Endothelial cell of umbilical vein (primary cell): ENCODE results near the gene NKD1. TPM values are rescaled to one million over a fixed set of nuclear protein-coding genes. Genes with fewer than 3 reads are reported as not detected.

Experiments
- BruUV-seq: library from RNA; stranded (reverse); fragments of 400-500 nt; replicated peaks from 2 replicates; lab custom pipeline; 2021; lab: Mats Ljungman, UMichigan
- CTCF ChIA-PET: fragments of 300-600, 350-600 bp; sonication (Branson Sonifier 250); formaldehyde crosslinking; loops from one replicate; lab custom pipeline; 2021; ENCODE audit warnings: antibody characterized with exemption, inconsistent platforms; lab: Charles Lee
- POLR2A ChIA-PET: fragments of 300-600, 350-600 bp; sonication (Branson Sonifier 250); formaldehyde crosslinking; loops from one replicate; lab custom pipeline; 2021; ENCODE audit warnings: antibody characterized with exemption, inconsistent platforms; lab: Charles Lee
- DNase-seq: peaks from one replicate; pipeline ENCODE4 v3.0.0-alpha.2; 2011; ENCODE audit warnings: low read depth, low spot score
- FAIRE-seq: peaks from 2 replicates; lab custom pipeline; 2011; peaks lifted over from hg19 to GRCh38; lab: Jason Lieb, UNC
- H2AFZ ChIP-seq: 2 replicates; pipeline ENCODE4 v1.6.0; 2012; ENCODE audit warnings: low read depth, low read length, control low read depth, inconsistent platforms
- H3K27ac ChIP-seq: 2 replicates; pipeline ENCODE4 v1.5.1; 2011; ENCODE audit warnings: low read depth, mild to moderate bottlenecking, control low read depth, low read length, moderate library complexity; ENCODE audit not compliant: insufficient read depth
- H3K27me3 ChIP-seq, 2 experiments: 2 replicates each; pipeline versions ENCODE4 v1.6.0 to v1.6.1; 2011; ENCODE audit warnings: low read length in 2 of 2, mixed read lengths in 1 of 2; ENCODE audit not compliant: control insufficient read depth in 2 of 2, insufficient read depth in 2 of 2
- H3K36me3 ChIP-seq, 2 experiments: 2 replicates in 1 of 2; 3 replicates in 1 of 2; pipeline ENCODE4 v1.5.1; 2011; ENCODE audit warnings: low read length in 2 of 2, mild to moderate bottlenecking in 1 of 2, moderate library complexity in 1 of 2; ENCODE audit not compliant: control insufficient read depth in 2 of 2, insufficient read depth in 2 of 2; ENCODE audit errors: extremely low read depth in 1 of 2
- H3K4me1 ChIP-seq: 3 replicates; pipeline ENCODE4 v1.5.1; 2011; ENCODE audit warnings: mild to moderate bottlenecking, low read length; ENCODE audit not compliant: control insufficient read depth, insufficient read depth; ENCODE audit errors: extremely low read depth
- H3K4me2 ChIP-seq: 2 replicates; pipeline ENCODE4 v1.6.1; 2011; ENCODE audit warnings: low read length, control low read depth, mixed read lengths; ENCODE audit not compliant: insufficient read depth
- H3K4me3 ChIP-seq, 3 experiments: fragments of 200-600 bp in 1 of 3; sonication (generic), shearing (Covaris generic) in 1 of 3; replicated peaks in 1 of 3; 2 replicates each; pipeline ENCODE4 v1.5.1; 2011 to 2016; ENCODE audit warnings: control low read depth in 3 of 3, low read length in 3 of 3, mild to moderate bottlenecking in 2 of 3, inconsistent platforms in 1 of 3, low read depth in 1 of 3, moderate library complexity in 1 of 3; ENCODE audit not compliant: insufficient read depth in 1 of 3
- H3K79me2 ChIP-seq: 2 replicates; pipeline ENCODE4 v1.6.0; 2012; ENCODE audit warnings: low read length, inconsistent platforms; ENCODE audit not compliant: control insufficient read depth, insufficient read depth
- H3K9ac ChIP-seq: replicated peaks from 2 replicates; pipeline ENCODE3; 2011; ENCODE audit warnings: low read length, control low read depth; ENCODE audit not compliant: insufficient read depth; ENCODE audit errors: extremely low read depth
- H3K9me1 ChIP-seq: replicated peaks from 3 replicates; pipeline ENCODE4 v1.6.0; 2011; ENCODE audit warnings: mild to moderate bottlenecking, low read length; ENCODE audit not compliant: control insufficient read depth, insufficient read depth; ENCODE audit errors: extremely low read depth
- H3K9me3 ChIP-seq: replicated peaks from 2 replicates; pipeline ENCODE4 v1.5.1; 2012; ENCODE audit warnings: low read length, inconsistent platforms; ENCODE audit not compliant: control insufficient read depth, insufficient read depth
- H4K20me1 ChIP-seq: replicated peaks from 2 replicates; pipeline ENCODE3; 2011; ENCODE audit warnings: mild to moderate bottlenecking, low read length; ENCODE audit not compliant: control insufficient read depth, insufficient read depth; ENCODE audit errors: extremely low read depth
- EZH2 ChIP-seq: IDR thresholded peaks from 2 replicates; pipeline ENCODE4 v1.6.1; 2012; ENCODE audit warnings: borderline replicate concordance, low read depth, mild to moderate bottlenecking, moderate library complexity, low read length, inconsistent platforms; ENCODE audit not compliant: severe bottlenecking
- FOS ChIP-seq: IDR thresholded peaks from 2 replicates; pipeline ENCODE4 v1.6.1; 2011; ENCODE audit warnings: mild to moderate bottlenecking, low read length, moderate library complexity, borderline replicate concordance; ENCODE audit not compliant: insufficient read depth
- GATA2 ChIP-seq: IDR thresholded peaks from 2 replicates; pipeline ENCODE4 v1.7.0; 2011; ENCODE audit warnings: low read depth, mild to moderate bottlenecking, moderate library complexity, mixed read lengths, low read length; ENCODE audit not compliant: insufficient read length, insufficient read depth
- JUN ChIP-seq: IDR thresholded peaks from 2 replicates; pipeline ENCODE4 v1.6.1; 2011; ENCODE audit warnings: borderline replicate concordance, low read depth; ENCODE audit not compliant: insufficient read length, insufficient read depth
- MYC ChIP-seq: IDR thresholded peaks from one replicate; pipeline ENCODE4 v1.6.1; 2011; ENCODE audit warnings: mild to moderate bottlenecking, low read depth, low read length
- POLR2A ChIP-seq: IDR thresholded peaks from 2 replicates; pipeline ENCODE4 v1.6.1; 2012; ENCODE audit warnings: low read depth, mild to moderate bottlenecking, control low read depth, low read length
- POLR2AphosphoS5 ChIP-seq: IDR thresholded peaks from 2 replicates; pipeline ENCODE4 v1.6.1; 2012; ENCODE audit warnings: low read depth, mild to moderate bottlenecking, control low read depth, low read length, moderate library complexity; ENCODE audit not compliant: insufficient read depth
- dilution Hi-C: fragments of 300-500 bp; cut with MboI; formaldehyde crosslinking; loops from one replicate; pipeline ENCODE4 v1.15.0; 2019; ENCODE audit warnings: low sequenced_read_pairs; ENCODE audit not compliant: extremely low pct_ligation_motif_present
- intact Hi-C: fragments of 100-400 bp; cut with micrococcal nuclease; formaldehyde crosslinking; loops from one replicate; pipeline ENCODE4 v1.10.0; 2022
- polyA plus RNA-seq, 4 experiments: library from polyadenylated mRNA; depleted of rRNA in 3 of 4; stranded (reverse) in 3 of 4; unstranded in 1 of 4; fragments of >200 nt; gene quantifications; 2 replicates each; pipeline versions ENCODE4 v1.2.1 to v1.2.3, GENCODE V29; 2011 to 2012; ENCODE audit warnings: missing spikeins in 1 of 4
- total RNA-seq: library from RNA; stranded (reverse); gene quantifications from 2 replicates; pipeline ENCODE4 v1.2.3, GENCODE V29; 2021
- TF ChIP-seq, protein P1 (sequence below), 2 donors: IDR thresholded peaks; 1 replicate in 1 of 2; 2 replicates in 1 of 2; pipeline ENCODE4 v1.5.1; 2011; ENCODE audit warnings: low read length in 2 of 2, mild to moderate bottlenecking in 2 of 2, moderate library complexity in 2 of 2, control low read depth in 1 of 2, inconsistent platforms in 1 of 2, low read depth in 1 of 2; ENCODE audit not compliant: insufficient read depth in 1 of 2; ENCODE audit errors: extremely low read depth in 1 of 2
- TF ChIP-seq, protein P2 (sequence below): IDR thresholded peaks from 2 replicates; pipeline ENCODE4 v1.6.1; 2011; ENCODE audit not compliant: insufficient read depth, insufficient read length

NKD1 gene
- total and polyA plus RNA-seq, 2 donors (not counting 3 experiments of a cell fraction or from before 2014, with no cell fraction given): not detected

DNA sequence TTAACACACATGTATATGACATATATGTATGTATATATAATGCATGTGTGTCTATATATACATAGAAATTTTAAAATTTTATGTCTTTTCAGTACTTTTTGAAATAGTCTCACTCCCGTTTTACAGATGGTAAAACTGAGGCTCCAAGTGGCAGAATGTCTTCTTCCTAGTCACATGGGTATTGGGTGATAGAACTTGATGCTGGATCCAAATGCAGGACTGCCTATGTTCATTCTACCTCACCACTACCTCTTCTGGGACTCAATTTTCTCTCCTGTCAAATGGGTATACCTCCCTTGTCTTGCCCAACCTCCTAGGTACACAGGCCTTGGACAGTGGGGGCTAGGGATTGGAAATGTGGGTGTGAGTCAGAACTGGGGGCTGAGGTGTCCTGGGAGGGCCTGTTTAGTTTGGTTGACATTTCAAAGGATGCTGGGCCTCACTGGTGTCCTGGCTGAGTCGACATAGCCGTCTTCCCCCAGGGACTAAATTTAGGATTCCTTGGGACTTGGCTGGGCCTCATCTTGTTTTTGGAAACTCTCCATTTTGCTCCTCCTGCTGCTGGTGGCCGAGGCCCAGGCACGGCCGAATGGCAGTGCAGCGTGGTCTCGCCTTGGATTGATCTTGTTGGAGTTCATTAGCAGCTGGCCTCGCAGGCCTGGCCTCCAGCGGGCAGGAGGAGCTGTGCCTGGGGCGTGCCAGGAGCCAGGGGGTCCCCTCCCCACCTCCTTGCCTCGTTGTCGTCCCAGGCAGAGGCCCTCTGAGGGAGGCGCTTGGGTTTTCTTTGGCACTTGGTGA is 25.9 kb downstream of the NKD1 start:
- Histone ChIP-seq H3K9me1 (no peaks in the 10 kb centered on the region), H3K4me3 (no peak overlapping the region), H4K20me1 (no peaks in the 10 kb centered on the region), H3K9me3 (no peaks in the 10 kb centered on the region), H3K27ac (no peak overlapping the region), H3K9ac (no peak overlapping the region), H3K36me3 (no peaks in the 10 kb centered on the region), H3K4me2 (no peak overlapping the region), H2AFZ (no peak overlapping the region), H3K79me2 (no peaks in the 10 kb centered on the region), H3K4me1 (no peaks in the 10 kb centered on the region), H3K27me3 (no peaks in the 10 kb centered on the region)
- TF ChIP-seq JUN (no peak), MYC (no peak), EZH2 (no peak), POLR2A (no peak), FOS (no peak), GATA2 (no peak), POLR2AphosphoS5 (no peak)
- TF ChIP-seq, protein P1, sequence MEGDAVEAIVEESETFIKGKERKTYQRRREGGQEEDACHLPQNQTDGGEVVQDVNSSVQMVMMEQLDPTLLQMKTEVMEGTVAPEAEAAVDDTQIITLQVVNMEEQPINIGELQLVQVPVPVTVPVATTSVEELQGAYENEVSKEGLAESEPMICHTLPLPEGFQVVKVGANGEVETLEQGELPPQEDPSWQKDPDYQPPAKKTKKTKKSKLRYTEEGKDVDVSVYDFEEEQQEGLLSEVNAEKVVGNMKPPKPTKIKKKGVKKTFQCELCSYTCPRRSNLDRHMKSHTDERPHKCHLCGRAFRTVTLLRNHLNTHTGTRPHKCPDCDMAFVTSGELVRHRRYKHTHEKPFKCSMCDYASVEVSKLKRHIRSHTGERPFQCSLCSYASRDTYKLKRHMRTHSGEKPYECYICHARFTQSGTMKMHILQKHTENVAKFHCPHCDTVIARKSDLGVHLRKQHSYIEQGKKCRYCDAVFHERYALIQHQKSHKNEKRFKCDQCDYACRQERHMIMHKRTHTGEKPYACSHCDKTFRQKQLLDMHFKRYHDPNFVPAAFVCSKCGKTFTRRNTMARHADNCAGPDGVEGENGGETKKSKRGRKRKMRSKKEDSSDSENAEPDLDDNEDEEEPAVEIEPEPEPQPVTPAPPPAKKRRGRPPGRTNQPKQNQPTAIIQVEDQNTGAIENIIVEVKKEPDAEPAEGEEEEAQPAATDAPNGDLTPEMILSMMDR (IDR thresholded peaks at IDR 0.05; ENCODE audit: extremely low read depth in 1 of 2, insufficient read depth in 1 of 2, low read depth in 1 of 2, low read length in 2 of 2): no peak
- TF ChIP-seq, protein P2, sequence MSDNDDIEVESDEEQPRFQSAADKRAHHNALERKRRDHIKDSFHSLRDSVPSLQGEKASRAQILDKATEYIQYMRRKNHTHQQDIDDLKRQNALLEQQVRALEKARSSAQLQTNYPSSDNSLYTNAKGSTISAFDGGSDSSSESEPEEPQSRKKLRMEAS: no peak
- ChIA-PET POLR2A (no interaction called here), CTCF (interaction anchor here (0.8 kb wide), 1 partner anchor 91 kb away, joined by 3 read pairs; no protein-coding TSS in a partner anchor)
- FAIRE-seq (no peak), DNase-seq (no peak)
- intact Hi-C loops: no loop called here
- BruUV-seq: no TSS peak
- dilution Hi-C loops: no loop called here
